Amygdala (tissue), 56 donors: ENCODE results near the gene CNTFR.

ENCODE experiments used
- DNase-seq, 56 donors: peaks; one replicate each; lab custom pipeline; 2025; lab: John Stamatoyannopoulos, UW

The CNTFR gene

GRCh38 chr9:34574571-34574970, 15.0 kb downstream of the CNTFR start:
- DNase-seq: no peak

GRCh38 chr9:34573599-34574325, 15.8 kb downstream of the CNTFR start:
- DNase-seq: no peak

GRCh38 chr9:34572628-34573027, 16.9 kb downstream of the CNTFR start:
- no peak for DNase-seq

- DNase-seq: no peak
Observed at GRCh38 chr9:34572092-34572491, 17.4 kb downstream of the CNTFR start.

GRCh38 chr9:34571481-34571810, 18.1 kb downstream of the CNTFR start:
- peak in 3 of 56 donors; percentile 18 to 29 (median 29) for DNase-seq

- DNase-seq: no peak
Observed at GRCh38 chr9:34570809-34571480, 18.6 kb downstream of the CNTFR start.

GRCh38 chr9:34570376-34570775, 19.1 kb downstream of the CNTFR start:
- DNase-seq: peak in 1 of 56 donors; percentile 25

GRCh38 chr9:34568774-34569173, 20.8 kb downstream of the CNTFR start:
- DNase-seq: no peak

- DNase-seq: no peak
Observed at GRCh38 chr9:34568133-34568532, 21.4 kb downstream of the CNTFR start.

GRCh38 chr9:34566972-34567371, 22.6 kb downstream of the CNTFR start:
- DNase-seq: no peak

- no peak for DNase-seq
Observed at GRCh38 chr9:34566322-34566721, 23.2 kb downstream of the CNTFR start.

- DNase-seq: no peak
Observed at GRCh38 chr9:34565856-34566255, 23.7 kb downstream of the CNTFR start.

- DNase-seq: no peak
Observed at GRCh38 chr9:34564617-34565016, 24.9 kb downstream of the CNTFR start.

- DNase-seq: no peak
Observed at GRCh38 chr9:34563262-34563661, 26.3 kb downstream of the CNTFR start.

- no peak for DNase-seq
Observed at GRCh38 chr9:34562135-34562745, 27.3 kb downstream of the CNTFR start.

- DNase-seq: no peak
Observed at GRCh38 chr9:34560599-34561214, 28.8 kb downstream of the CNTFR start.

- DNase-seq: peak in 9 of 56 donors; percentile 18 to 51 (median 30)
Observed at GRCh38 chr9:34559624-34560455, 29.7 kb downstream of the CNTFR start.

GRCh38 chr9:34558919-34559623, 30.5 kb downstream of the CNTFR start:
- no peak for DNase-seq

- no peak for DNase-seq
Observed at GRCh38 chr9:34558364-34558763, 31.2 kb downstream of the CNTFR start.
